Measurements from ENCODE around the gene FRMPD2. TPM values are rescaled to one million over a fixed set of nuclear protein-coding genes. Genes with fewer than 3 reads are reported as not detected.

The FRMPD2 gene
- total RNA-seq, 1 experiment from 2014 or later, result 1.1 TPM

DNA sequence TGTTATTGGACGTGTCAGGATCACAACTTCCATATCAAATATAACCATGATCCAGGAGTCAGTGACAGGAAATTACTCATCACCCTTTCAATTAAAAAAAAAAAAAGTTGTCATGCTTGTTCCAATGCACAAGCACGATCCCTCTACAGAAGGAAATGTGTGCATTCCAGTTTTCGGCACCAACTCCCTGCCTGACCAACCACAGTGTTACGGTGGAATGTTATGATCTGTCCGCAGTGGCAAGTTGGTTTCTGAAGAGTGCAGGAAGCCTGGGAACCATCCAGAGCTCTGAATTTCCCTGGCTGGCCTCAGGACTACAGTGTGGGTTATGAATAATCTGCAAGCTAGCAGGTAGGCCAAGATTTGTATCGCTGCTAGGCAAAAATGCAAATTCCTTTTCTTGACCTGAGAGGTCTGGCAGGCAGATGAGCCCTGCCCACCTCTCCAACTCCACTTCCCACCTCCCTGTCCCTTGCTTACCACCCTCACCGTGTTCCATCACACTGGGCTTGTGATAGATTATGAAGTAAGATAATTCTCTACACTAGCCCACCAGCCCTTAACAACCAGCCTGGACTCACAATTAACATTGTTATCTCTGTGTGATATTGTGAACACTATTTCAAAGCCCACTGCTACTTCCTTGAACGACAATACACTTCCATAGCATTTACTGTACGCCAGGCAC, 20.4 kb downstream of the FRMPD2 start:
- ChIA-PET POLR2A (no interaction called here), CTCF (no interaction called here)
- Mint-ChIP-seq H3K4me3 (no peak overlapping the region), H3K36me3 (no peaks in the 10 kb centered on the region), H3K27ac (no peak overlapping the region), H3K27me3 (ENCODE audit: low read depth) (no peaks in the 10 kb centered on the region; the same call in 1 of the 2 replicates), H3K9me3 (no peaks in the 10 kb centered on the region), H3K4me1 (peaks cover 32% of the 10 kb centered on the region)
- TF ChIP-seq ZNF232 (CRISPR knock-in tag; IDR thresholded peaks at IDR 0.05) (no peak), FOXJ3 (CRISPR knock-in tag; IDR thresholded peaks at IDR 0.05; ENCODE audit: borderline replicate concordance) (no peak), TP53 (CRISPR knock-in tag; IDR thresholded peaks at IDR 0.05) (no peak), SMAD3 (CRISPR knock-in tag; IDR thresholded peaks at IDR 0.05; ENCODE audit: borderline replicate concordance) (no peak), JUN (CRISPR knock-in tag; IDR thresholded peaks at IDR 0.05) (no peak), NFYB (CRISPR knock-in tag; conservative IDR thresholded peaks at IDR 0.05; ENCODE audit: low read depth) (no peak), NR3C1 (CRISPR knock-in tag; conservative IDR thresholded peaks at IDR 0.05; ENCODE audit: low read depth) (no peak), HMGA2 (CRISPR knock-in tag; IDR thresholded peaks at IDR 0.05) (no peak), MXD4 (CRISPR knock-in tag; IDR thresholded peaks at IDR 0.05; ENCODE audit: borderline replicate concordance) (no peak), ZNF263 (CRISPR knock-in tag; IDR thresholded peaks at IDR 0.05; ENCODE audit: low read depth) (no peak), ZBTB21 (CRISPR knock-in tag; IDR thresholded peaks at IDR 0.05; ENCODE audit: borderline replicate concordance) (no peak), ESRRA (CRISPR knock-in tag; IDR thresholded peaks at IDR 0.05; ENCODE audit: borderline replicate concordance) (no peak)
- TF ChIP-seq, protein P1, sequence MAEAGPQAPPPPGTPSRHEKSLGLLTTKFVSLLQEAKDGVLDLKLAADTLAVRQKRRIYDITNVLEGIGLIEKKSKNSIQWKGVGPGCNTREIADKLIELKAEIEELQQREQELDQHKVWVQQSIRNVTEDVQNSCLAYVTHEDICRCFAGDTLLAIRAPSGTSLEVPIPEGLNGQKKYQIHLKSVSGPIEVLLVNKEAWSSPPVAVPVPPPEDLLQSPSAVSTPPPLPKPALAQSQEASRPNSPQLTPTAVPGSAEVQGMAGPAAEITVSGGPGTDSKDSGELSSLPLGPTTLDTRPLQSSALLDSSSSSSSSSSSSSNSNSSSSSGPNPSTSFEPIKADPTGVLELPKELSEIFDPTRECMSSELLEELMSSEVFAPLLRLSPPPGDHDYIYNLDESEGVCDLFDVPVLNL (CRISPR knock-in tag; IDR thresholded peaks at IDR 0.05; ENCODE audit: borderline replicate concordance, low read depth), result no peak
- TF ChIP-seq, protein P2, sequence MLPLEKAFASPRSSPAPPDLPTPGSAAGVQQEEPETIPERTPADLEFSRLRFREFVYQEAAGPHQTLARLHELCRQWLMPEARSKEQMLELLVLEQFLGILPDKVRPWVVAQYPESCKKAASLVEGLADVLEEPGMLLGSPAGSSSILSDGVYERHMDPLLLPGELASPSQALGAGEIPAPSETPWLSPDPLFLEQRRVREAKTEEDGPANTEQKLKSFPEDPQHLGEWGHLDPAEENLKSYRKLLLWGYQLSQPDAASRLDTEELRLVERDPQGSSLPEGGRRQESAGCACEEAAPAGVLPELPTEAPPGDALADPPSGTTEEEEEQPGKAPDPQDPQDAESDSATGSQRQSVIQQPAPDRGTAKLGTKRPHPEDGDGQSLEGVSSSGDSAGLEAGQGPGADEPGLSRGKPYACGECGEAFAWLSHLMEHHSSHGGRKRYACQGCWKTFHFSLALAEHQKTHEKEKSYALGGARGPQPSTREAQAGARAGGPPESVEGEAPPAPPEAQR (CRISPR knock-in tag; IDR thresholded peaks at IDR 0.05), result no peak
- TF ChIP-seq, protein P3, sequence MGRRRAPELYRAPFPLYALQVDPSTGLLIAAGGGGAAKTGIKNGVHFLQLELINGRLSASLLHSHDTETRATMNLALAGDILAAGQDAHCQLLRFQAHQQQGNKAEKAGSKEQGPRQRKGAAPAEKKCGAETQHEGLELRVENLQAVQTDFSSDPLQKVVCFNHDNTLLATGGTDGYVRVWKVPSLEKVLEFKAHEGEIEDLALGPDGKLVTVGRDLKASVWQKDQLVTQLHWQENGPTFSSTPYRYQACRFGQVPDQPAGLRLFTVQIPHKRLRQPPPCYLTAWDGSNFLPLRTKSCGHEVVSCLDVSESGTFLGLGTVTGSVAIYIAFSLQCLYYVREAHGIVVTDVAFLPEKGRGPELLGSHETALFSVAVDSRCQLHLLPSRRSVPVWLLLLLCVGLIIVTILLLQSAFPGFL (CRISPR knock-in tag; IDR thresholded peaks at IDR 0.05; ENCODE audit: borderline replicate concordance), result no peak
- TF ChIP-seq, protein P4, sequence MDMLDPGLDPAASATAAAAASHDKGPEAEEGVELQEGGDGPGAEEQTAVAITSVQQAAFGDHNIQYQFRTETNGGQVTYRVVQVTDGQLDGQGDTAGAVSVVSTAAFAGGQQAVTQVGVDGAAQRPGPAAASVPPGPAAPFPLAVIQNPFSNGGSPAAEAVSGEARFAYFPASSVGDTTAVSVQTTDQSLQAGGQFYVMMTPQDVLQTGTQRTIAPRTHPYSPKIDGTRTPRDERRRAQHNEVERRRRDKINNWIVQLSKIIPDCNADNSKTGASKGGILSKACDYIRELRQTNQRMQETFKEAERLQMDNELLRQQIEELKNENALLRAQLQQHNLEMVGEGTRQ (CRISPR knock-in tag; IDR thresholded peaks at IDR 0.05), result no peak
- TF ChIP-seq, protein P5, sequence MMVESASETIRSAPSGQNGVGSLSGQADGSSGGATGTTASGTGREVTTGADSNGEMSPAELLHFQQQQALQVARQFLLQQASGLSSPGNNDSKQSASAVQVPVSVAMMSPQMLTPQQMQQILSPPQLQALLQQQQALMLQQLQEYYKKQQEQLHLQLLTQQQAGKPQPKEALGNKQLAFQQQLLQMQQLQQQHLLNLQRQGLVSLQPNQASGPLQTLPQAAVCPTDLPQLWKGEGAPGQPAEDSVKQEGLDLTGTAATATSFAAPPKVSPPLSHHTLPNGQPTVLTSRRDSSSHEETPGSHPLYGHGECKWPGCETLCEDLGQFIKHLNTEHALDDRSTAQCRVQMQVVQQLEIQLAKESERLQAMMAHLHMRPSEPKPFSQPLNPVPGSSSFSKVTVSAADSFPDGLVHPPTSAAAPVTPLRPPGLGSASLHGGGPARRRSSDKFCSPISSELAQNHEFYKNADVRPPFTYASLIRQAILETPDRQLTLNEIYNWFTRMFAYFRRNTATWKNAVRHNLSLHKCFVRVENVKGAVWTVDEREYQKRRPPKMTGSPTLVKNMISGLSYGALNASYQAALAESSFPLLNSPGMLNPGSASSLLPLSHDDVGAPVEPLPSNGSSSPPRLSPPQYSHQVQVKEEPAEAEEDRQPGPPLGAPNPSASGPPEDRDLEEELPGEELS (CRISPR knock-in tag; IDR thresholded peaks at IDR 0.05), result no peak
- TF ChIP-seq, protein P6, sequence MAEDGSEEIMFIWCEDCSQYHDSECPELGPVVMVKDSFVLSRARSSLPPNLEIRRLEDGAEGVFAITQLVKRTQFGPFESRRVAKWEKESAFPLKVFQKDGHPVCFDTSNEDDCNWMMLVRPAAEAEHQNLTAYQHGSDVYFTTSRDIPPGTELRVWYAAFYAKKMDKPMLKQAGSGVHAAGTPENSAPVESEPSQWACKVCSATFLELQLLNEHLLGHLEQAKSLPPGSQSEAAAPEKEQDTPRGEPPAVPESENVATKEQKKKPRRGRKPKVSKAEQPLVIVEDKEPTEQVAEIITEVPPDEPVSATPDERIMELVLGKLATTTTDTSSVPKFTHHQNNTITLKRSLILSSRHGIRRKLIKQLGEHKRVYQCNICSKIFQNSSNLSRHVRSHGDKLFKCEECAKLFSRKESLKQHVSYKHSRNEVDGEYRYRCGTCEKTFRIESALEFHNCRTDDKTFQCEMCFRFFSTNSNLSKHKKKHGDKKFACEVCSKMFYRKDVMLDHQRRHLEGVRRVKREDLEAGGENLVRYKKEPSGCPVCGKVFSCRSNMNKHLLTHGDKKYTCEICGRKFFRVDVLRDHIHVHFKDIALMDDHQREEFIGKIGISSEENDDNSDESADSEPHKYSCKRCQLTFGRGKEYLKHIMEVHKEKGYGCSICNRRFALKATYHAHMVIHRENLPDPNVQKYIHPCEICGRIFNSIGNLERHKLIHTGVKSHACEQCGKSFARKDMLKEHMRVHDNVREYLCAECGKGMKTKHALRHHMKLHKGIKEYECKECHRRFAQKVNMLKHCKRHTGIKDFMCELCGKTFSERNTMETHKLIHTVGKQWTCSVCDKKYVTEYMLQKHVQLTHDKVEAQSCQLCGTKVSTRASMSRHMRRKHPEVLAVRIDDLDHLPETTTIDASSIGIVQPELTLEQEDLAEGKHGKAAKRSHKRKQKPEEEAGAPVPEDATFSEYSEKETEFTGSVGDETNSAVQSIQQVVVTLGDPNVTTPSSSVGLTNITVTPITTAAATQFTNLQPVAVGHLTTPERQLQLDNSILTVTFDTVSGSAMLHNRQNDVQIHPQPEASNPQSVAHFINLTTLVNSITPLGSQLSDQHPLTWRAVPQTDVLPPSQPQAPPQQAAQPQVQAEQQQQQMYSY (CRISPR knock-in tag; IDR thresholded peaks at IDR 0.05), result no peak
- TF ChIP-seq, protein P7, sequence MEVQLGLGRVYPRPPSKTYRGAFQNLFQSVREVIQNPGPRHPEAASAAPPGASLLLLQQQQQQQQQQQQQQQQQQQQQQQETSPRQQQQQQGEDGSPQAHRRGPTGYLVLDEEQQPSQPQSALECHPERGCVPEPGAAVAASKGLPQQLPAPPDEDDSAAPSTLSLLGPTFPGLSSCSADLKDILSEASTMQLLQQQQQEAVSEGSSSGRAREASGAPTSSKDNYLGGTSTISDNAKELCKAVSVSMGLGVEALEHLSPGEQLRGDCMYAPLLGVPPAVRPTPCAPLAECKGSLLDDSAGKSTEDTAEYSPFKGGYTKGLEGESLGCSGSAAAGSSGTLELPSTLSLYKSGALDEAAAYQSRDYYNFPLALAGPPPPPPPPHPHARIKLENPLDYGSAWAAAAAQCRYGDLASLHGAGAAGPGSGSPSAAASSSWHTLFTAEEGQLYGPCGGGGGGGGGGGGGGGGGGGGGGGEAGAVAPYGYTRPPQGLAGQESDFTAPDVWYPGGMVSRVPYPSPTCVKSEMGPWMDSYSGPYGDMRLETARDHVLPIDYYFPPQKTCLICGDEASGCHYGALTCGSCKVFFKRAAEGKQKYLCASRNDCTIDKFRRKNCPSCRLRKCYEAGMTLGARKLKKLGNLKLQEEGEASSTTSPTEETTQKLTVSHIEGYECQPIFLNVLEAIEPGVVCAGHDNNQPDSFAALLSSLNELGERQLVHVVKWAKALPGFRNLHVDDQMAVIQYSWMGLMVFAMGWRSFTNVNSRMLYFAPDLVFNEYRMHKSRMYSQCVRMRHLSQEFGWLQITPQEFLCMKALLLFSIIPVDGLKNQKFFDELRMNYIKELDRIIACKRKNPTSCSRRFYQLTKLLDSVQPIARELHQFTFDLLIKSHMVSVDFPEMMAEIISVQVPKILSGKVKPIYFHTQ (CRISPR knock-in tag; IDR thresholded peaks at IDR 0.05), result no peak
- TF ChIP-seq, protein P8, sequence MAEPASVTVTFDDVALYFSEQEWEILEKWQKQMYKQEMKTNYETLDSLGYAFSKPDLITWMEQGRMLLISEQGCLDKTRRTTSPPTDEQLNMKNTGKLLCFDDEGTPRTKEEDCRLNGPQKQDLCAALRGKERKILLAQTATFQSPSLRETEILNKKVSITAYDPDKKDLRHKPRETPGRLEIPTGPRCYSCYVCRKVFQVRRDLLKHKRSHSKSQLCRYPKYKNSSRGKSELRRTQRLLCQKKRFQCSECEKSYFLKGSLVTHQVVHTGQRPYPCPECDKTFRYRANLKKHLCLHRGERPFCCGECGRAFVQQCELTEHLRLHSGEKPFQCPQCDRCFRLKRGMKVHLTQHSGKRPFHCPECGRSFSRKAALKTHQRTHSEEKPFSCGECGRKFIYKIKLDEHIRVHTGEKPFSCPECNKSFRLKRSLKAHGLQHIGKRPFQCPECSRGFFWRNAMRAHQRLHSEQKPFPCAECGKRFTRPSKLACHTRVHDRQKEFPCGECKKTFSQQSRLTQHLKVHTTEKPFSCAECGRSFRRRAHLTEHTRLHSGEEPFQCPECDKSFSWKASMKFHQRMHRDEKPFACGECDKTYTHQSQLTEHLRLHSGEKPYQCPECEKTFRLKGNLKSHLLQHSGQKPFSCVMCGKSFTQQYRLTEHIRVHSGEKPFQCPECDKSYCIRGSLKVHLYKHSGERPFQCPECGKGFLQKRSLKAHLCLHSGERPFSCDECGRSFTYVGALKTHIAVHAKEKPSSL (CRISPR knock-in tag; conservative IDR thresholded peaks at IDR 0.05), result no peak
- DNase-seq (ENCODE audit: low spot score) (no peak), ATAC-seq (no peak)

Data from WTC11 (cell line).